ENCODE data around the gene MACF1.

The MACF1 gene

DNA sequence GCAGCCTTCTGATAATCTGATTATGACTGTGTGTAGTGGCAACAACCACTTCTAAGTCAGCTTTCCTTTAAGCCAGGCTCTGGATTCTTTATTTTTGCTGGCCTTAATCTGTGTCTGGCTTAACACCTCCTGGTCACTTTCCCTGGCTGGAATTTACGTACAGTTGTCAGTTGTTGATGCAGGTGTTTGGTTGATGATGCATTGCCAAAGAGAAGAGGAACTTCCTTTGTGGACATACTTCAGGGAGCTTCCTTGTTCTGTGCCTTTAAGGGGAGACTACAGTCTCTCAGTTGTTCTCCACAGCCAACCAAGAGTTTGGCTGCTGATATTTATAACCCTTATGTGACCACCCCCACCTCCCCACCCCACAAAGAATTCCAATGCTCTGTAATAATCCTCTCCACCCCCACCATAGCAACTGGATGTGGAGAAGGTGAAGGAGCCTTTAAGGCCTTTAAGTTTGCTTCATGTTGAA lies 190.9 kb downstream of the MACF1 start:
- TF ChIP-seq, protein P1, sequence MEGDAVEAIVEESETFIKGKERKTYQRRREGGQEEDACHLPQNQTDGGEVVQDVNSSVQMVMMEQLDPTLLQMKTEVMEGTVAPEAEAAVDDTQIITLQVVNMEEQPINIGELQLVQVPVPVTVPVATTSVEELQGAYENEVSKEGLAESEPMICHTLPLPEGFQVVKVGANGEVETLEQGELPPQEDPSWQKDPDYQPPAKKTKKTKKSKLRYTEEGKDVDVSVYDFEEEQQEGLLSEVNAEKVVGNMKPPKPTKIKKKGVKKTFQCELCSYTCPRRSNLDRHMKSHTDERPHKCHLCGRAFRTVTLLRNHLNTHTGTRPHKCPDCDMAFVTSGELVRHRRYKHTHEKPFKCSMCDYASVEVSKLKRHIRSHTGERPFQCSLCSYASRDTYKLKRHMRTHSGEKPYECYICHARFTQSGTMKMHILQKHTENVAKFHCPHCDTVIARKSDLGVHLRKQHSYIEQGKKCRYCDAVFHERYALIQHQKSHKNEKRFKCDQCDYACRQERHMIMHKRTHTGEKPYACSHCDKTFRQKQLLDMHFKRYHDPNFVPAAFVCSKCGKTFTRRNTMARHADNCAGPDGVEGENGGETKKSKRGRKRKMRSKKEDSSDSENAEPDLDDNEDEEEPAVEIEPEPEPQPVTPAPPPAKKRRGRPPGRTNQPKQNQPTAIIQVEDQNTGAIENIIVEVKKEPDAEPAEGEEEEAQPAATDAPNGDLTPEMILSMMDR (IDR thresholded peaks at IDR 0.05; ENCODE audit: extremely low read depth, missing control alignments), result no peak
- no peak for DNase-seq (ENCODE audit: low spot score)

DNA sequence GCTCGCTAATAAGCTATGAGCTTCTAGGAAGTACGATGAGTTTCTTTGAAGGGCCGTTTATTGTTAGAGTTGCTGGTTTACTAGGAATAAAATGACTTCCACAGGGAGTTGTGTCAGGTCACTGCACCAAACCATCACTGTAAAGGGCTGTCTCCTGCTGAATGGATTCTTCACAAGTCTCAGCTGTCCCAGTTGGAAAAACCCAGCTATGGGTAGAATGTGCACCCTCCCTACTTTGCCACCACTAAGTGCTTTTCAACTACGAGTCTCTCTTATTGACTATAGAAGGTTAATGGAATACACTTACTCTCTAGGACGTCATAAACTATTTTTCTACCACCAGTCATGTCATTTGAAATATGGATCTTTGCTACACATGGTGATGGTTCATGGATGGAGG lies 192.2 kb downstream of the MACF1 start:
- DNase-seq (ENCODE audit: low spot score), result no peak
- TF ChIP-seq, protein P1 (IDR thresholded peaks at IDR 0.05; ENCODE audit: extremely low read depth, missing control alignments), result no peak

GRCh38 chr1:39397487-39397886 lies 193.0 kb downstream of the MACF1 start:
- TF ChIP-seq, protein P1 (IDR thresholded peaks at IDR 0.05; ENCODE audit: extremely low read depth, missing control alignments), result no peak
- DNase-seq (ENCODE audit: low spot score), result no peak

DNA sequence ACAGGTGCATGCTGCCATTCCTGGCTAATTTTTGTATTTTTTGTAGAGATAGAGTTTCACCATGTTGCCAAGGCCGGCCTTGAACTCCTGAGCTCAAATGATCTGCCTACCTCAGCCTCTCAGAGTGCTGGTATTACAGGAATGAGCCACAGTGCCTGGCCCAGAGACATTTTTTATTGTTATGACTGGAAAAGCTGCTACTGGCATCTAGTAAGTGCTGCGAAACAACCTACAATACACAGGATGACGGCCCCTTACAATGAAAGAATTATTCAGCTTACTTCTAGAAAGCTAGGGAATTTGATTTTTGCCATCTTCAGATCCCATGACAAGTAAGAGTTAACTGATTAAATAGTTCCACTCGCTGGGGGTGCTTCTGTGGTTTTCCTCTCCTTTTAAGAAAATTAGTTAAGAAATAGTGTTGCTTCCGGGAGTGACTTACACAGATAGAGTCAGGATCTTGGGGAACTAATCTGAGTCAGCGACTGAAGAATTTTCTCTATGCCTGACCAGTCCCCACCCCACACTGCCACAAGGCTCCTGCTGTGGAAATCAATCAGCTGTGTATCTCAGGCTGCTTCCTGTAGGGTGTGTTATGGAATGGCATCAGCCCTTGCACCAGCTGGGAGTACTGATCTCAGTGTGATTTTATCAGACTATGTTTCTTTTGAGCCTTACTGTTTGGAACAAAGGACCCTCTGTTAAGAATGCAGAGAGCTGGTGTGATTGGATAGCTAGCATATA lies 194.0 kb downstream of the MACF1 start:
- TF ChIP-seq, protein P1 (IDR thresholded peaks at IDR 0.05; ENCODE audit: extremely low read depth, missing control alignments), result no peak
- DNase-seq (ENCODE audit: low spot score), result no peak

- DNase-seq (ENCODE audit: low spot score), result no peak
- TF ChIP-seq, protein P1 (IDR thresholded peaks at IDR 0.05; ENCODE audit: extremely low read depth, missing control alignments), result no peak
Observed at GRCh38 chr1:39401106-39401505, 196.6 kb downstream of the MACF1 start.

DNA sequence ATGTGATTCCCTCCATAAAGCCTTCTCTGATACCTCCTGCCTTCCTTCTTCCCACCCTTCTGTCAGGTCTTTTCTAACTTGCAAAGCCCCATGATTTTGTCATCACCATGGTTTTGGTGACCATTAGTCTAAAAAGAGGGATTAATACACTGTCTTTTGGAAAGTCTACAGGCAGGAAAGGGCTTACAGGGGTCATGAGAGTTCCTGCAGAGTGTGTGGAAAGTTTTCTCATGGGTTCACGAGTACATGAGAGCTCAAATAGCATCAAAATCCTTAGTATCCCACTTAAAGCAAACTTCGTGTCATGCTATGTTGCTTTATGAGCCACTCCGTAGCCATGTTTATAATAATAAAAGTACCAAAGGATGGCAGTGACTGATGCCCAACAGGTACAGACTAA lies 200.4 kb downstream of the MACF1 start:
- TF ChIP-seq, protein P1 (IDR thresholded peaks at IDR 0.05; ENCODE audit: extremely low read depth, missing control alignments), result no peak
- DNase-seq (ENCODE audit: low spot score), result no peak

DNA sequence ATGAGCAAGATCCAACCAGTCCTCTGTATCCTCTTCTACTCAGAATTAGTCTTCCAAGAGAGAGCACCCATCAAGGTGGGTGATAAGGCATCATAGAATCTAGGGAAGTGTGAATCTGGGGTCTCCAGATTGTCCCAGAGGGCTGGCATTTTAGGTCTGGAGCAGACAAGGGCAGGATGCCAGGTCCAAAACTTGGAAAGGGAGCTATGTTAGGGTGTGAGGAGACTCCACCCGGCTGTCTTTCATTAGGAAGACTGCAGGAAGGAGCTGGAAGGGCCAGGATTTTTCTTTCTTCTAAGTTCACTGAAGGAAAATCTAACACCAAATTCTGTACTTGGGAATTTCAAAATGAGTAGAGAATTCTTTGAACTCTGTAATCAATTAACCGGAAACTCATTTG lies 200.9 kb downstream of the MACF1 start:
- DNase-seq (ENCODE audit: low spot score), result no peak
- TF ChIP-seq, protein P1 (IDR thresholded peaks at IDR 0.05; ENCODE audit: extremely low read depth, missing control alignments), result no peak
